GM03348 (cell line): ENCODE results near the gene TBX4.
"Not testable (repeated sequence)": the region's sequence is repeated elsewhere in the genome, so short reads cannot be mapped to it uniquely, and the experiment has no call there.

Experiments used
- DNase-seq: peaks from one replicate; pipeline ENCODE4 v3.0.0; 2012; ENCODE audit warnings: low spot score

Gene TBX4

DNA sequence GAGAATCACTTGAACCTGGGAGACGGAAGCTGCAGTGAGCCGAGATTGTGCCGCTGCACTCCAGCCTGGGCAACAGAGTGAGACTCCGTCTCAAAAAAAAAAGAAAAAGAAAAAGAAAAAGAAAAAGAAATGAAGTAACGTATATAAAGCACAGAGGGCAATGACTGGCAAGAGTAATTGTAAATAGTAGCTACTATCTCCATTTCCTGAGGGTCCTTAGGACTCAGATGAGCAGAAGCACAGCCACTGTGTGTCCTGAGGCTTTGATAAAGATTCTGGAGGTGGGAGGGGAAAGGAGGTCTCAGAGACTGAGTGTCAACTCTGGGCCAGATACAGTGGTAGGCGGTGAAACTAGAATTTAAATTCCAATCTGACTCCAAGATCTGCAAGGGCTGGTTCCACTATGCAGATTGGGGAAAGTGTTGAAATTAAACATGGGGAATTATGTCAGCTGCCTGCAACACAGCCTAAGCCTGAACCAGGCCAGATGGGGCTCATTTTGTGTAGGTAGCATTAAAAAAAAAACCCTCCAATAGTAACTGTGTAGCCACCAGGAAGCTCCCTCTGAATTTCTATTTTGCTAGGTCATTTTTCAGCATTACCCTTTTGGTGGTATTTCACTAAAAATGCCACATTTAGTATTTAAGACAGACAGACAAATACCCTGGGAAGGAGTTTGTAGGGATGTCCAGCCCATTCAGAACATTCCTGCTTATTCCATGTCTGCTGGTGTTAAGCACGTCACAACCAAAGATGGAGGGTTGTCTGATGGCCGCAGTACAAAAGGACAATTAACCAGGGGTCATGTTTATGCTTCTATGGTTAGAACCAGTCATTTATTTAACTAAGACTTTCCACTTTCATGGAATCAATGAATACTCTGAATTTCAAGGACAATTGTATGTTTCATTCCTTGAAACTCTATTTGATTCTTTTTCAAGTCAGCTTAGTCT, 46.1 kb downstream of the TBX4 start:
- no peak for DNase-seq

DNA sequence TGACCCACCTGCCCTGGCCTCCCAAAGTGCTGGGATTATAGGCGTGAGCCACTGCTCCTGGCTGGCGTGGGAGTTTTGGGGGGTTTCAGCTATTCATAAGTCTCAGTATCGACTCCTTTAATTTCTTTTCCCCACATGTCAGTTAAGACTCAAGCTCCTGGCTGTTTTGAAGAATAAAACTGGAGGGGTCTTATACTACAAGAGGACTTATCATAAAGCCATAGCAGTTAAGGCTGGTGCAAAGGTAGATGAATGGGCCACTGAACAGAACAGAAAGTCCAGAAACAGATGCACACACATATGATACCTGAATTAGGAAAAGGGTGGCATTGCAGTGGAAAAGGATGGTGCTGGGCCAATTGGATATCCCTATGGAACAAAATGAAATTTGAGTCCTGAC, 47.4 kb downstream of the TBX4 start:
- DNase-seq, result no peak

DNA sequence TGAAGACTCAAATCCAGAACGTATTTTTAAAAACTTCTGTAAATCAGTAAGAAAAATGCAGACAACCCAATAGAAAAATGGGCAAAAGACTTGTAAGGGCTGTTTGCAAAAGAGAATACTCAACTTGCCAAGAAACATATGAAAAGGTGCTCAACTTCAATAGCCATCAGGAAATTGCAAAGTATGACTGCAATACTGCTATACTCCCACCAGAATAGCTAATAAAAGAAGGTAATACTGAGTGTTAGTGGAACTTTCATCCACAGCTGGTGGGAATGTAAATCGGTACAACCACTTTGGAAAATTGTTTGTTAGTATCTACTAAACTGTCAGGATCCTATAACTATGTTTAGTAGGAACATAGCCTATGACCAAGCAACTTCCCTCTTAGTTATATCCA, 48.1 kb downstream of the TBX4 start:
- no peak for DNase-seq

DNA sequence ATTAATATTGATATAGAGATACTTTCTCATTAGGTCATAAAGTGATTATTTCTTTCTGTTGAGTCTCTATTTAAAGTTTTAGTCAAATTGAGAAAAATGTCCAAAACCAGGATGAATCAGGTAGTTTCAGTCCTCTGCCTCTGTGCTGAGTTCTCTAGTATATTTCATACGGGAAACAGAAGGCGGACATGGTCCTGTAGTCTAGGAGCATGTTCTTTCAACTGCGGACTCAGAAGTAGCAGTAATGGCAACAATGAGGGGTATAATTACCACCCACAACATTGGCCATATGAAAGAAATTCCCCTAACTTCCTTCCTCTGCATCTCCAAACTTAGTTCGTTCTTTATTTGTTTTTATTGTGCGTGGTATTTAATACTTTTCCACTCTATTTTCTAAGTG, 50.1 kb downstream of the TBX4 start:
- no peak for DNase-seq

DNA sequence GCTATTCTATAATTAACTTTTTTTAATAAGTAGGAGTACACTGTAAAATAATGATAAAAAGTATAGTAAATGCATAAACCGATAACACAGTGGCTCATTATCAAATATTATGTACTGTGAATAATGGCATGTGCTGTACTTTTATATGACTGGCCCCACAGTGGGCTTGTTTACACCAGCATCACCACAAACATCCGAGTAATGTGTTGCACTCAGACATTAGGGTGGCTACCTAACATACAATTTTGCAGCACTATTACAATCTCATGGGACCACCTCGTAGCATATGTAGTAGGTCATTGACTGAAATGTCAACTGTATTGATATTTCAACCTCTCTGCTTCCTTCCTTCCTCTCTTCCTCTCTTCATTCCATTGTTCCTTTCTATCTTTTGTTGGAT, 51.7 kb downstream of the TBX4 start:
- no peak for DNase-seq

DNA sequence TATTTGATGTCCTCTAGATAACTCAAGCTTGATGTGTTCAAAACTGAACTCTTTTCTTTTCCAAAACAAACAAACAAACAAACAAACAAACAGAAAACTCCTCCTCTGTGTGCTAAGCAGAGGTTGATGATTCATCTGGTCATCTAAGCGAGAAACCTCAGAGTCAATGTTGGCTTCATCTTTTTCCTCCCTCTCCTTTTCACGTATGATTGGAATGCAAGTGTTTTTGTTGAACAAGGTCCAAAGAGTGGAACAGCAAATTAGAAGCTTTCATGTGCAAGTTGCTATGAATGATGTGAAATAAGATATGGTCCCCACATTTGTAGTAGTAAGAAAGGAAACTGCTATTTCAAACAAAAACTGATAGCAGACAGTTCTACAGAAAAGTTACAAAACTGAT, 52.5 kb downstream of the TBX4 start:
- peak; percentile 72 for DNase-seq

DNA sequence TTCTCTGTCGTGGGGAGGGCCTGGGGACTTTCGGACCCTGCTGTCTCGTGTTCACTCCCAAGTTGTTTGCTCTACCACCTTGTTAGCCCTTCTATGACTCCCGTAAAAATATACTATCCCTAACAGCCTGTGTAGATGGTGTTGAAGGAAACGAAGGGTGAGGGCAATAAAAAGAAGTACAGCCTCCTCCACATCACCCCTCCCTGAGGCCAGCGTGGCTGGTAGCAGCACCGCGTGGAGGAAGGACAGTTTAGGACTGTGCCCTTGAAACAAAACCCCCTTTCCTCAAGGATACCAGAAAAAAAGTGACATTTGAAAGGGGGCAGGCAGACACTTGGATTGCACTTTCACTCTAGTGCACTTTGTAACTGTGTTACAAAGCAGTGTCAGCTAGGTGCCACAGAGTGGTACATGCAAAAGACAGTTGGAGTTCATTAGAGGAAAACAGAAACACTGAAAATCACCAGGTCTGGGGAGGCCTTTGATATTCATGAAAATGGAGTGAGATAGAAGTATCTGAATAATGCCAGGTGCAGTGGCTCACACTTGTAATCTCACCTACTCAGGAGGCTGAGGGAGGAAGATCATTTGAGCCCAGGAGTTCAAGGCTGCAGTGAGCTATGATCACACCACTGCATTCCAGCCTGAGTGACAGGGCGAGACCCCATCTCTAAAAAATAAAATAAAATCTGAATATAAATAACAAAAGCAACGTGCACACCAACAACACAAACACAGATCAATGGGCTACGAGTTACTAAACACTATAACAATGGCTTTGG, 53.8 kb downstream of the TBX4 start:
- DNase-seq, result no peak

DNA sequence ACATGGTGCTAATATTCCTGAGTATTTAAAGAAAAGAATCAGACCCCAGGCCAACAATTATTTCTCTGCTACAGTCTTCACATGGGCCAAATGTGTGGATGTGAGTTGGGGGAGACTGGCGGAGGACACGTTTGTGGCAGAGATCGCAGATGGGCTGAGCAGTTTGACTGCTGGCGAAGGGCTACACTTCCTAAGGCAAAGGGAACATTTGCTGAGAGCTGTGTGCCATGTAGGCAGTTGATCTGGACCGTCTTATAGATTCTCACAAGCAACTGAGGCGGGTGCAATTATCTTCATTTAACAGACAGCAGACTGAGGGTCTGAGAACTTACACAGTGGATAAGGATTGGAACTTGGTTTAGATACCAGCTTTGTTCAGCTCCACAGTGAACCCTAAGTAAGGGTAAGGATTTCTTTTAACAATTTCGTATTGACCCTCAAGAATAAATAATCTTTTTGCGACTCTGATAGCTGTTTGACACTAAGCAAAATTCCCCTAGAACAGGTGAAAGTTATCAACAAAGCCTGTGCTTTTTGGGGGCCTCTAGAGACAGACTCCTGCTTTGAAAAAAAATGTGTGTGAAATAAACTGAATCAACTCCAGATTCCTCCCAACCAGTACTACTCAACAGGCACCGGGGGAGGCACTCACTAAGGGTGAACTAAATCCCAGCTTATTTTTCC, 55.3 kb downstream of the TBX4 start:
- no peak for DNase-seq

DNA sequence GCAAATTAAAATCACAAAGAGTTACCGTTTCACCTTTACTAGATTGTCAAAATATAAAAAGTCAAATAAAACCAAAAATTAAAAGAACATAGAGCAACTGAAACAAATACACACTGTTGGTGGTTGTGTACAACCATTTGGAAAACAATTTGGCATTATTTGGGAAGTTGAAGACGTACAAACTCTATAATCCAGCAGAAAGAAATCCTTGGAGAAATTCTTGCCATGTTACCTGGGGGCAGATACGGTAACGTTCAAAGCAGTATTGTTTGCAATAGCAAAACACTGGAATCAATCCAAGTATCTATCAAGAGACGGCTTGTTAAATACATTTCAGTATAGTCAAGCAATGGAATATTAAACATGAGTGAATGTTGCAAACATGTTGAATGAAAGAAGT, 56.7 kb downstream of the TBX4 start:
- no peak for DNase-seq

DNA sequence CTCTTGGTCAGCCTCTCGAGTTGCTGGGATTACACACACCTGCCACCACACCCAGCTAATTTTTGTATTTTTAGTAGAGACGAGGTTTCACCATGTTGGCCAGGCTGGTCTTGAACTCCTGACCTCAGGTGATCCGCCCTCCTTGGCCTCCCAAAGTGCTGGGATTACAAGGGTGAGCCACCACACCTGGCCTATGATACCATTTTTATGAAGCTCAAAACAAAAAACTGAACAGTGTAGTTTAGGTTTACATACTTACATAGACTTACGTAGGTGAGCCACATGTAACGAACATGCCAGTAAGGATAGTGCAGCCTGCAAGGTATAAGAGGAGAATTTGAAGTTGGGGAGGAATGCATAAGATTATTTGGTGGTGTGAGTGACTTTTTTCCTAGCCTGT, 57.2 kb downstream of the TBX4 start:
- DNase-seq, result not testable (repeated sequence)

DNA sequence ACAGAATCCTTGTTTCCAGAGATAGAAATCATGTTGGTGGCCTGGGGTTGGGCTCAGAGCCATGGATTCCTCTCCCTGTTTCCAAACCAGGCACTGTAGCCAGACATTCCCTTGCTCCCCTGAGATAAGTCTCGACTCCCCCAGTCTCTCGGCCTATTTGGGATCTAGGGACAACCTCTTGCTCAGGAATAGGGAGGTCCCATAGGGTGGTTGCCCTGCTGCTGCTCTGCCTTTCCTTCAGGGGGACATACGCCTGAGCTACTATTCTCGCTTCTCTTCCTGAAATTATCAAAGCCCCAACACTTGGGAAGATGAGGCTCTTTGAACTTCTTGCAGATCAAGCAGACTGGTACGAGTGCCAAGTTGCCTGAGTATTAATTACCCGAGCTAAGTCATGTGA, 58.0 kb downstream of the TBX4 start:
- no peak for DNase-seq

DNA sequence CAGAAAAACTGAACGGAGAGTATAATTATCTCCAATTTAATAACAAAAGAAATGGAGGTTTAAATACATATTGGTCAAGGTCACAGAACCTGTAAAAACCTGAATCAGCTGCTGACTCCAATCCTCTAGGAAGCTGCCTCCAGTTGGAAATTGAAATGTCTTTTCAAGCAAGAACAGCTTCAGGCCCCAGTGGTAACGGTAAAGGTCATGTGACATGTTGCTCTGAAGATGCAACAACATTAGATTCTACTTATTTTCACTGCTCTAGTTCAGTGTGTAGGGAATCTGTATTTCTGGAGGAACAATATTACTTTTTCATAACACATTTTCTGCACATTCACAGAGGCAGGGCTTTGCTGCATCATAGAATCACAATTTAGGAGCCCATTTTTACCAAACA, 58.8 kb downstream of the TBX4 start:
- no peak for DNase-seq

DNA sequence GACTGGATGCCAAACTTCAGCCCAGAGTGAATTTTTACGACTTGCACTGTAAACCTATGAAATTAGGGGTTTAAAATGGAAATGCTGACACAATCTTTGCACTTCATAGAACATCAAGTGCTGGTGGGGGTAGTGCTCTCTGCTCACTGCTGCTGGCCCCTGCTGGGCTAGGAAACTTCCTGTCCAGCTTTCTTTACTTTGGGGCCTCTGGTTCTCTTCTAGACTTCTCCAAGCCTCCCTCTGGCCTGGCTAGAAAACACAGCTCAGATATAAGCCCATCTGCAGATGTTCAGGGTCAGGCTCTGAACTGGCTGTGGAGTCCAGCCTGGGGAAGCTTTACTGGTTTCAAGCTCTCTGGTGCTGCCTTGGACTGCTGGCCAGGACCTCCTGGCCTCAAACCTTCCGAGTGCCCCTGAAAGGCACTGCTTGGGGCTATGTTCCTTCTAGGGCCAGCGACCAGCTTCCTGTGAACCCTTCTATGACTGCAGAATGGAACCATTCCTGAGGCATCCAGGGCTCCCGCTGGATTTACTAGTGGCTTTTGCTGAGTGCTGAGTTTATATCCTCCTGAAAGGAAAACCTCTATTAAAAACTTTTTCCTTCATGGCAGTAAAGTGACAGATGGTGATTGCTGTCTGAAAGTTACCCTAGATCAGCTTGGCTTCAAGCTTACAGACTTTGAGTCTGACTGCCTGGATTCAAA, 59.4 kb downstream of the TBX4 start:
- no peak for DNase-seq

DNA sequence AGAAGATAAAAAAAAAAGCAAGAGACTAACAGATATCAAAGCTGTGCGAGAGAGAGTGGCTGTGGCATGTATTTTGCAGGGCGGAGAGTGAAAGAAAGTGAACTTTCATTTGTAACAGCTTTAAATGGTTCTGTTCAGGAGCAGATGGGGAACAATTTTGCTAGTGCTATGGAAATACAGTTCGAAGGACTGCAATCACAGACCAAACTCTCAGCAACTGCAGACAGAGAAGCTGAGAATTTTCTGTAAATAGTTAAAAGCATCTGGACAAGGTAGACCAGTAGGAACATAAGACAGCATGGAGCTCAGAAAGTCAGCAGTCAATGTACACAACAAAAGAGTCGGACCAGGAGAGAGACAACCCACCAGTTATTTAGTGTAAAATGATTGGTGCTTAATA, 62.3 kb downstream of the TBX4 start:
- DNase-seq, result no peak

DNA sequence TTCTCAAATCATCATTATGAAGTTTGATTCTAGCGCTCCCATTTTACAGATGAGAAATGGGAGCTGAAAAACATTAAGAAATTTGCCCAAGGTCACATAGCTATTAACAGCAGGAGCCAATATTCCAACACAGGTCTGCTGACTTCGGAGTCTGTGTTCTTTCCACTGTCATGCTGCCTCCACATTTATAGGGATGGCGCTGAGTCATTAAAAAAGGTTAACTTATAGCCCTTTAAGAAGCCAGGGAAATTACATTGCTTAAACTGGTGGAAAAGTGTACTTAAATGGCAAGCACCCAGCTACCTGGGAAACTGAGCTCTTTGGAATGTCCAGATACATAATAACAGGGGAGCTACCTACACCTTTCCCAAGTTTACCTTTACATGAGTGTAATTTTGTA, 65.0 kb downstream of the TBX4 start:
- no peak for DNase-seq

DNA sequence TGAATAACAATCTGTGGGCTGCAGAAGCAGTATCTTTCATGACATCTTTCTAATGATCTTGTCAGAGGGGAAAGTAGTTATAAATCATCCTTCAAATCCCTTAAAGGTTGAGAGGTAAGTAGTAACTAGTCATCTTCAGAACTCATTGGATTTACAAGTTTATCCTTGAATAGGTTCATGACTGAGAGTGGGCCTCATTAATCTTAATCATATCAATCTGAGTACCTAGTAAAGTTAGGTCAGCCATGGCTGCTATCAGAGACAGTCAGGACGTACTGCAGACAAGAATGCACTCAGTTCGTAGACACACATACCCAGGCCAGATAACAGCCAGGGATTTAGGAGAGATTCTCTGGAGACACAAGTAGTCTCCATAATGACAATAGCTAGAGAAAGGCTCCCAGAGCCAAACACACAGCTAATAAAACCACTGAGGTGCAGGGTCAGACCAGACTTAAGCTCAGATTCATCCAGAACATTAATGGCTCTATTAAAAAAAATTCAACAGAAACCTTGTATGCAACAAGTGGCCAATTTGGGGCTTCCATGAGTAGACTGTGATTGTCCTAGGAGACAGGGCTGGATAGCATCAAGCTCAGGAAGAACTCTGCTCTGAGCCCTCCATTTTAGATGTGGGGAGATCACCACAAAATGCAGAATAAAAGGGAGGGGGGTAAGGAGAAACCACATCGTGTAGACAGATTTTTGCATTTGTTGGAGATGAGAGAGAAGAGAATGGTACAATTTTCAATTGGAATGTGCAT, 65.8 kb downstream of the TBX4 start:
- no peak for DNase-seq

DNA sequence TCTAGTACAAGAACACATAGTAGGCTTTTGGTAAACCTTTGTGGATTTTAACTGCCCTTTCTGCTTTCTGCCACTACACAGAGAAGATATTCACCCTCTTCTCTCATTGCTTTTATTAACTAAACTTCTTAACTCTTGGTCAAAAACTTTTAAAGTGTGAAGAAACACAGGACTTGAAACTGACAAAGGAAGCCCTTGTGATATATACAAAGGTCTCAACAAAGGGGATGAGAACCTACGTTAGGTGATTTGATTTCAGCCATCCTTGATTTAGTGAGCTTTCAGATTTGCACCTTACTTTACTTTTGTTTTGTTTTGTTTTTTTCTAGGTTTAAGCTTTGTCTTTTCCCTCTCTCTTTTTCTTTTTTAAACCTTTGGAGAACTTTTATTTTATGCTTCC, 66.9 kb downstream of the TBX4 start:
- DNase-seq, result no peak

DNA sequence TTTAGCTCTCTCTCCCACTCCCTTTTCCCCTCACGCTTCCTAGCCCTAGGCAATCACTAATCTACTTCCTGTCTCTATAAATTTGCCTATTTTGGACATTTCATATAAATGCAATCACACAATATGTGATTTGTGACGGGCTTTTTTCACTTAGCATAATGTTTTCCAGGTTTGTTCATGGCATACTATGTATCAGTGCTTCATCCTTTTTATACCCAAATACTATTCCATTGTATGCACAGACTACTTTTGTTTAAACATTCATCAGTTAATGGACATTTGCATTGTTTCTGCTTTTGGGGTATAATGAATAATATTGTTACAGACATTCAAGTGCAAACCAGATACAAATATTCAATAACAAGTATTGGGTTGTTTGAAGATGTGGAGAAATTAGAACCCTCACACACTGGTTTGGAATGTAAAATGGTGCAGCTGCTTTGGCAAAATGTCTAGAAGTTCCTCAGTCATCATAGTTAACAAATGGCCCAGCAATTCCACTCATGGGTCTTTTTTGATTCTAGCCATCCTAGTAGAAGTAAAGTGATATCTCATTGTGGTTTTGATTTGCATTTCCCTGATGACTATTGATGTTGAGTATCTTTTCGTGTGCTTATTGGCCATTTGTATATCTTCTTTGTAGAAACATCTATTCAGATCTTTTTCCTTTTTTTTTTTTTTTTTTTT, 67.7 kb downstream of the TBX4 start:
- no peak for DNase-seq

DNA sequence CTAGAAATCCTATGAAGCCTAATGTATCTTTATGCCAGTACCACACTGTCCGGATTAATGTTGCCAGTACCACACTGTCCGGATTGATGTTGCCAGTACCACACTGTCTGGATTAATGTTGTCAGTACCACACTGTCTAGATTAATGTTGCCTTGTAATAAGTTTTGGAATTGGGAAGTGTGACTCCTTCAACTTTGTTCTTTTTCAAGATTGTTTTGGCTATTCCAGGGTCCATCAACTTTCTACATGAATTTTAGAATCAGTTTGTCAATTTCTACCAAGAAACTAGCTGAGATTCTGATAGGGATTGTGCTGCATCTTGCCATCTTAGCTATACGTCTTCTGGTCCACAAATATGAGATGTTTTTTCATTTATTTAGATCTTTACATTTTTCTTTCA, 68.7 kb downstream of the TBX4 start:
- DNase-seq, result no peak

DNA sequence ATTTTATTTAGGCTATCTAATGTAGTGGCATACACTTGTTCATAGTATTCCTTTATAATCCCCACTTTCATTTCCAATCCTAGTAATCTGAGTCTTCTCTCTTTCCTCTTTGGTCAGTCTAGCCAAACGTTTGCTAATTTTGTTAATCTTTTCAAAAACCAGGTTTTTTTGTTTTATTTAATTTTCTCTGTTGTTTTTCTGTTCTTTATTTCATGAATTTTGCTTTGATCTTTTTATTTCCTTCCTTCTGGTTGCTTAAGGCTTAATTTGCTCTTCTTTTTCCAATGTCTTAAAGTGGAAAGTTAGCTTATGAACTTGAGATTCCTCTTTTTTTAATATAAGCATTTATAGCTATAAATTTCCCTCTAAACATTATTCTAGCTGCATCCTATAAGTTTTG, 69.9 kb downstream of the TBX4 start:
- no peak for DNase-seq

DNA sequence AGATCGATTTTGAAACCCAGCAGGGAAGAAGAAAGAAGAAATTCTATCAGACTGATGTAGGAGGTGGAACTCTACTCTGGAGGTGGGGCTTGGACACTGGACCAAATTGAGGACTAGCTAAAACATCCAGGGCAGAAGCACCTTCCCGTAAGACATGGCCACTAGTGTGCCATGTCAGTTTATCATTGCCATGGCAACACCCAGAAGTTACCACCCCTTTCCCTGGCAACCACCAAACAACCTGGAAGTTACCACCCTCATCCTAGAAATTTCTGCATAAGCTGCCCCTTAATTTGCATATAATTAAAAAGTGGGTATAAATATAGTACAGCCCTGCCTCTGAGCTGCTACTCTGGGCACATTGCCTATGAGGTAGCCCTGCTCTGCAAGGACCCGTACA, 72.1 kb downstream of the TBX4 start:
- DNase-seq, result no peak
